DND-41 (cell line): Measurements from ENCODE around the gene ST8SIA6.

Experiments used
- CTCF ChIP-seq: IDR thresholded peaks from 2 replicates; pipeline ENCODE4 v1.5.1; 2012; ENCODE audit warnings: borderline replicate concordance, low read length, moderate library complexity, mild to moderate bottlenecking; ENCODE audit not compliant: poor library complexity, severe bottlenecking; ENCODE audit errors: extremely low read depth
- EZH2 ChIP-seq: IDR thresholded peaks from 3 replicates; pipeline ENCODE4 v1.6.1; 2012; ENCODE audit warnings: borderline replicate concordance, low read depth, mild to moderate bottlenecking, moderate library complexity, low read length, inconsistent platforms; ENCODE audit not compliant: severe bottlenecking

GRCh38 chr10:17428351-17429097 is 25.9 kb downstream of the ST8SIA6 start:
- TF ChIP-seq CTCF (no peak), EZH2 (no peak)
